ENCODE measurements around the gene PRCC. TPM values are rescaled to one million over a fixed set of nuclear protein-coding genes. Genes with fewer than 3 reads are reported as not detected.

PRCC gene
- total RNA-seq, 4 donors from 2014 or later = 33.4 to 41.0 (median 33.9) TPM

GRCh38 chr1:156845055-156845952 lies 78.0 kb downstream of the PRCC start:
- Histone ChIP-seq H3K27me3 (peaks cover 98% of the 10 kb centered on the region), H3K36me3 (no peaks in the 10 kb centered on the region), H3K27ac (no peak overlapping the region), H3K4me1 (peaks cover 0 to 23% (median 0%) of the 10 kb centered on the region in 3 donors), H3K9me3 (no peaks in the 10 kb centered on the region), H3K4me3 (no peak overlapping the region)
- TF ChIP-seq CTCF (IDR thresholded peaks at IDR 0.05) (no peak), EP300 (IDR thresholded peaks at IDR 0.05) (no peak), POLR2AphosphoS5 (IDR thresholded peaks at IDR 0.05) (no peak), POLR2A (IDR thresholded peaks at IDR 0.05) (no peak)
- ATAC-seq = no peak
- WGBS, 2 donors (ENCODE audit: low coverage in 1 of 2) = 12% methylated on average over 8 of the region's 69 CpGs; no CpG with 5 or more reads in 1 of the 2 donors

- Histone ChIP-seq H3K27ac (no peak overlapping the region), H3K4me3 (no peak overlapping the region), H3K9me3 (no peaks in the 10 kb centered on the region), H3K27me3 (peaks cover 91% of the 10 kb centered on the region), H3K4me1 (peaks cover 0 to 23% (median 0%) of the 10 kb centered on the region in 3 donors), H3K36me3 (no peaks in the 10 kb centered on the region)
- no peak for ATAC-seq
- 15 to 43% methylated on average over 7 to 8 of the region's 18 CpGs for WGBS, 2 donors (ENCODE audit: low coverage in 1 of 2)
- no peak for TF ChIP-seq POLR2AphosphoS5 (IDR thresholded peaks at IDR 0.05)
- TF ChIP-seq CTCF (IDR thresholded peaks at IDR 0.05) = no peak
- no peak for TF ChIP-seq POLR2A (IDR thresholded peaks at IDR 0.05)
- TF ChIP-seq EP300 (IDR thresholded peaks at IDR 0.05) = no peak
Observed at GRCh38 chr1:156845953-156846545, 78.7 kb downstream of the PRCC start.

GRCh38 chr1:156846643-156847042 lies 79.3 kb downstream of the PRCC start:
- Histone ChIP-seq H3K4me1 (peaks cover 0 to 23% (median 0%) of the 10 kb centered on the region in 3 donors), H3K27ac (no peak overlapping the region), H3K9me3 (no peaks in the 10 kb centered on the region), H3K36me3 (no peaks in the 10 kb centered on the region), H3K4me3 (no peak overlapping the region), H3K27me3 (peaks cover 86% of the 10 kb centered on the region)
- no CpG with 5 or more reads among the region's 5 CpGs for WGBS, 2 donors (ENCODE audit: low coverage in 1 of 2)
- TF ChIP-seq EP300 (IDR thresholded peaks at IDR 0.05) = no peak
- TF ChIP-seq POLR2AphosphoS5 (IDR thresholded peaks at IDR 0.05) = no peak
- no peak for TF ChIP-seq POLR2A (IDR thresholded peaks at IDR 0.05)
- no peak for TF ChIP-seq CTCF (IDR thresholded peaks at IDR 0.05)
- ATAC-seq = no peak

GRCh38 chr1:156847591-156848460 lies 80.5 kb downstream of the PRCC start:
- H3K27ac ChIP-seq = no peak overlapping the region
- no peaks in the 10 kb centered on the region for H3K36me3 ChIP-seq
- H3K9me3 ChIP-seq = no peaks in the 10 kb centered on the region
- H3K4me1 ChIP-seq = peaks cover 0 to 34% (median 0%) of the 10 kb centered on the region in 3 donors
- no peak for TF ChIP-seq POLR2AphosphoS5 (IDR thresholded peaks at IDR 0.05)
- no peak for TF ChIP-seq POLR2A (IDR thresholded peaks at IDR 0.05)
- 62 to 84% methylated on average over 3 to 6 of the region's 7 CpGs for WGBS, 2 donors (ENCODE audit: low coverage in 1 of 2)
- H3K27me3 ChIP-seq = peaks cover 78% of the 10 kb centered on the region
- no peak for ATAC-seq
- no peak overlapping the region for H3K4me3 ChIP-seq
